GM11168 (cell line): Measurements from ENCODE around the gene NBEA.

Source experiments
- in situ Hi-C: fragments of 300-500 bp; cut with MboI; formaldehyde crosslinking; loops from one replicate; pipeline ENCODE4 v1.12.0; 2022; ENCODE audit warnings: low sequenced_read_pairs; ENCODE audit not compliant: unreplicated experiment

The NBEA gene

DNA sequence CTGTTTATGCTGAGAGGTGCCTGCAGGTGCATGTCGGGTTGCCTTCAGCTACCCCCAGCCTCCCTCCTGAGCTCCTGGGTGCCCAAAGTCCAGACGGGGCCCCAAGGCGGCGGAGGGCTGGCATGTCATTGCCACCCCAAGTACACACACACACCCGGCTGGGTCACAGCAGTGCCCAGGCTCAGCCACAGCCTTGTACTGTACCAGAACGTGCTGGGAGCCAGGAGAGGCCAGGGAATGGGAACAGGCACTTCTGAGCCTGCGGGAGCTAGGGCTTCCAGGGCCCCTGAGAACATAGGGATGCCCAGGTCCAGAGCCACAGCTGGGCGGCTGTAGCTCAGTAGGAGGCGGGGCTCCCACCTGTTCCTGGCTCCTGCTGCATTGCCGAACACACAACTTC, 585.4 kb downstream of the NBEA start:
- in situ Hi-C loops, result no loop called here

DNA sequence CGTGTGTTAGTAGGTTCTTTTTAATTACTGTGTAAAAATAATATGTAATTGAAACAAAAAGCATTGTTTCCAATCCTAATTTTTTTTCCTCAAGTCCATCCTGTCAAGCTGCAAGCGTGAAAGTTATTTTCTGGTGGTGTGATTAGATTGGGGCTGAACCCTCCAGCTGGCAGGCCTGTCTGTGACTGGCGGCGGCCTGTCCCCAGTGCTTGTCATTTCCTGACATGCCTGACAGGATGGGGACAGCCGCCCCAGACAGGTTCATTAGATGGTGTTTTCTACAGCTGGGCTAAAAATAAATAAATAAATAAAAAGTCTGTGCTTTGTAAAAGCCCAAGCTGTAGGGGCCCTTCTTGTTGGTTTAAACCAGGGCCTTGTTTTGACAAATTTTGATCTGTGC, 588.1 kb downstream of the NBEA start:
- in situ Hi-C loops, result no loop called here

DNA sequence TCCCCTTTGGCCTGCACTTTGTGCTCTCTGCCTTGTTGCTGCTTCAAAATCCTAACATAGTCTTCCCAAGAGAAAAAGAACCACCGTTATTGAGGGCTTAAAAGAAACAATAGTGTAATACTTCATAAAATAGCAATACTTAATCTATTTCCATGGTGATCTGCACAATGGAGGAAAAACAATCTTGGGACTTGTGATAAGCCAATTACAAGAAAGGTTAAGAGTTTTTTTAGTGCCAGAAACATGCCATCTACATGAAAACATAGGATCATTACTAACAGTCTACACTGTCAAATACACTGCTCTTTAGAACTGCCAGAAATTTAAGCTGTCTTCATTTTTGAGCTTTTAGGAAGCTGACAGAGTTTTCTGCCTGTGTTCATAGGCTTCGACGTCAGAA, 588.5 kb downstream of the NBEA start:
- in situ Hi-C loops, result no loop called here

DNA sequence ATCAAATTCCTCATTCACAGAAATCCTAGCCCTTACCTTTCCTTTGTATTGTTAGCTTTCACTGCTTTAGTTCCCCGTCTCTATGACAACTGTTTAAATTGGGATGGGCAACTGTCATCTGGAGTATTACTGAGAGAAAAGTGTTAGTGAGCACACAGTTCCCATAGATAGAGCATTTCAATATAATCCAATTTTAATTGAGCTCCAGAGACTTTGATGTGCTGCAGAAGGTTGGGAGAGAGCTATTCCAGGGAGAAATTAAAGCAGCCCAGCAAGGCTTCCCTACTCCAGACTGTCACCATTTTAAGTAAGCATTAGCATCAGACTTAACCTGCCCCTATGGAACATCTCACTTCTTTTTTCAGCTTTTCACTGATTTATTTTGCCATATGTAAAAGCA, 589.5 kb downstream of the NBEA start:
- in situ Hi-C loops, result no loop called here

DNA sequence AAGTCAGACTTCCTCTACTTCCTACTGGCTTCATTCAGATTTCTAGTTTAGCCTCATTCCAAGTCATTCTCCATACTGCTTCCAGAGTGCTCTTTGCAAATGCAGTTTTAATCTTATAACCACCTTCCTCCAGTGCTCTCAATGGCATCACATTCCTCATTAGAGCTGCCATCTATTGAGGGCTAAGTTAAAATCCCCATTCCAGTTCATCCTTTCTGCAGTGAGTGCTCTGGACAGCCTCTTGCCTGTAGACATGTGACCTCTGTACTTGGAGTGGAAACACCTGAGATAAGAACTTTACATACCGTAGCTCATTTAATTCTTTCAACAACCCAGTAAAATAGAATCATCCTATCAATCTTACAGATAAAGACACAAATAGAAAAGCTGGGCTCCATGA, 592.3 kb downstream of the NBEA start:
- in situ Hi-C loops, result no loop called here

DNA sequence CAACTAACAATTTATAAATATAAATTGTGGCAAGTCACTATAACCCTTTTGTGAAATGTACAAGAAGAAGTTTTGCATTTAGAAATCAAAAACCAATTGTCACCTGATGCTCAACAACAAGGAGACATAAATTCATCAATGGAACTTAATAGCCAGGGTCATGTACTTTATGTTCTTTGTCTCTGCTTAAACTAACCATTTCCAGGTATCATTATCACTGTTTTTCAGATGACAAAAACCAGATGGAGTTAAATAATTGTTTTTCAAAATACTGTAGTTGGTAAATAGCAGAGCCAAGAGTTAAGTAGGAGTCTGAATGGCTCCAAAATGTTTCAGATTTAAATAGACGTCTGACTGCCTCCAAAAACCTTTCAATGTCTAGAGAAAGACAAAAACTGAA, 606.7 kb downstream of the NBEA start:
- in situ Hi-C loops, result no loop called here

DNA sequence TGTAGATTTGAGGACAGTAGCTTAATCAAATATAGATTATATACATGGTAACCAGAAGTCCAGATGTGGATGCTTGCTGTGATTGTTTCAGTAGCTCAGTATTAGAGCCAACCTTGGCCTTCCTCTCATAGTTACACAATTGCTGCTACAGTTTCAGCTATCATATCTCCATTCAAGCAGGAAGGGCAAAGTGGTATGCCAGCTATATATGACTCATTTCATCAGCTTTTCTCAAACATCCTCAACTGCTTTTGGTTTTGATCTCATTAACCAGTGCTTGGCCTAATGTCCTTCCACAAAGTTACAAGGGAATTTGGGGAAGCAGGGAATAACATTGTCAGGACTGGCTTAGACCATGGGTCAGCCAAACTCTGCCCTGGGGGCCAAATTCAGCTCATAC, 607.4 kb downstream of the NBEA start:
- in situ Hi-C loops, result no loop called here

DNA sequence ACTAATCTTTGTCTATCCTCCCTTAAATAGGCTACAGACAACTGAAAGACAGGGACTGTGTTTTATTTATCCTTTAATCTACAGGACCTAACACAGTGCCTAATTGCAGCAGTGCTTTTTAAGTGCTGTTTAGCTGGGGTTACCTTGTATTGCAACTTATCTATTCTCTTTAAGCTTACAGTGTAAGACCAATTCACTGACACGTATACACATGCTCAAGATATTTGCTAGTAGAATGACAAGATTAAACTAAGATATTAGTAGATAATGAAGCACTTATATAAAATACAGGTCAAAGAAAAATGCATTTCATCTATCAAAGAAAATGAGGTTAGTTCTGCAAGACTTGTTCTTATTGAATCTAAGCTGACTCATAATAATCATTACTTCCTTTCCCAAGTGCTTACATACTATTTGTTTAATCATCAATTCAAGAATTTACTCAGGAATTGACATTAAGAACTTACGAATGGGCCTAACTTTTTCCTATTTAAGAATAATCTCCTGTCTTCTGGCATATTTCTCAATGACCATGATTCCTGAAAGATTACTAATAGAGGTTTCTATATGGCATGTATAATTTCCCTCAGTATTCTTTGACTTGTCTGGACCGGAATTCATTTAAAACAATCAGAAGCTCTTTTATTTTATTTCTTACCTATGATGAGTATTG, 610.2 kb downstream of the NBEA start:
- in situ Hi-C loops, result no loop called here

DNA sequence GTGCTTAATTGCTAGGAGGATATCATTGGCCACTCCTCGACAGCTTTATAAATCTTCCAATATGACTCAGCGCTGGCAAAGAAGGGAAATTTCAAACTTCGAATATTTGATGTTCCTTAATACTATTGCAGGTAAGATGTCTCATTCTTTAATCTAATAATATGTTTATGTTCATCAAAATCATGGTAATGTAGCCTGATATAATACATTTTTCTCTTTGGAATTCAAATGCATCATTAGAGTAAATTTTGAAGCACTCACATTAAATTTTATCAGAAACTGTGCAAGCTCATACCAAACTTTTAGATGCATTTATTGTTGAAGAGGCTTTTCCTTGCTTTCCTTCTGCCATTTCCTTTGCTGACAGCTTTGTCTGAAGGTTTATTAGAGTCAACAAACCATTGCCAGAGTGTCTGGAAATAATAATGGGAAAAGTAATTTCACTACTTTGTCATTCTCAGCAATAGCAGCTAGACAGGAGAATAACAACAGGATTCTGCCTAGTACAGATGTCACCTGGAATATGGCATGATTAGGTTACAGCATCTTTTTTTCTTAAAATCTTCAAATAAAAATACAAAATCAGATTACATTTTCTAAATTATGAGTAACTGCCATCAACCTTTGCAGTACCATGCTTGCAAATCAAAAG, 613.0 kb downstream of the NBEA start:
- in situ Hi-C loops, result no loop called here

DNA sequence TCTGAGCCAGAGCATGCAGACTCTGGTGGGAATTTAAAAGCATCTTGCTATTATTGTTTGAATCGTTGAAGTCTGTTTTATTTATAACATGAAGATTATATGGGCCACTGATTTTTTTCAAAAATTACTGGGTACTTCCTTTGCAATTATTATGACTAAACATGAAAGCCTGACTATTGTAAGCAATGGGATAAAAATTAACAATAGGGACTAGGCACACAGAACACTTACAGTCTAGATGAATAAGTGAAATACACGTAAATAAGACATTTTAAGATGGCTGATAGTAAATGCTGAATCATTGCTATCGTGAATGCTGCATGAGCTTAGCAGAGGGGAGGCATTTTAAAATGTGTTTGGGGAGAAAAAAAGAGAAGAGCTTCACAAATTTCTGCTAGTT, 615.4 kb downstream of the NBEA start:
- in situ Hi-C loops, result no loop called here

DNA sequence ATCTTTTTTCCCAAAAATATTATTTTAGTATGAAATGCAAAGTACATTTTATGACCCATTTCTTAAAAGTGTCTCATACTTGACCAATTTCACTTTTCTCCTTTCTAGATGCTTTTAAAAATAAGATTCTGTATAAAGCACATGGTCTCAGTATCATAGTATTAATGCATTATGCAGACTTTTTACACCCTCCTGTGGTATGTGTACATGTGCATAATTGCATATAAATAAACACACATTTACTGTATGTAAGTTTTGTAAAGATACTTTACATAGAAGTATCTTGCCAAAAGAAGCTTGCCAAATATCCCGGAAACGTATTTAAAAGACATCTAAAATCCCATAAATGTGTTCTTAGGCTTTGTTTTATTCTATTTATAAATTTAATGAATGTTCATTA, 619.5 kb downstream of the NBEA start:
- in situ Hi-C loops, result no loop called here

DNA sequence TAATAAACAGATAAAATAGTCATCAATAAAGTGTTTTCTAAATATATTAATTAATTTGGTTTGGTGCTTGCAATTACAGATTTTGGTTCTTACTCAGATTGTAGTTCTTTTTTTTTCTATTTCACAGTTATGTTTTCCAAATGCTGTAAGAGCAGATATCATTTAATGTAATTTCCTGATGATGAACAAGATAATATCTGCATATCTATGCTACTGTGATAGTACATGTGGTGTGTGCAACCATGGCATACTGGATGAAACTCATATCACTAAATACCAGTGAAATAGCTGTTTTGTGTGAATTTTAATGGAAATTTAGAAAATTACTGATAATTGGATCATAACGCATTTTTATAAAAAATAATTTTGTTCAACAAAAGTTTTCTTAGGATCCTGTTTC, 623.2 kb downstream of the NBEA start:
- in situ Hi-C loops, result no loop called here

DNA sequence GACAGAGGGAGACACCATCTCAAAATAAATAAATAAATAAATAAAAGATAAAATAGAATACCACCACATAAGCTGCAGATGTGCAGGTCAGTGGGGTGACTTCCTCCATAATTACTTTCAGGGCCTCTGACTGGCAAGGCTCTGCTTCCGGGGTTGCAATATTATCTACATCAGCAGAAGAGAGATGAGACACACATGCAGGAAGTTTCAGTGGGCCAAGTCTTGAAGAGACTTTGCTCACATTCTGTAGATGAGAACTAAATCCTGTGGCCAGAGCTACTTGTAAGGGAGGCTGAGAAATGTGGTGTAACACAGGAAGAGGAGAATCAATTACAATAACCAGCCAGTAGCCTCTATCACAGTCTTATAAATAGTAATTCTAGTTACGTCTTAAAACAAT, 624.3 kb downstream of the NBEA start:
- in situ Hi-C loops, result no loop called here

DNA sequence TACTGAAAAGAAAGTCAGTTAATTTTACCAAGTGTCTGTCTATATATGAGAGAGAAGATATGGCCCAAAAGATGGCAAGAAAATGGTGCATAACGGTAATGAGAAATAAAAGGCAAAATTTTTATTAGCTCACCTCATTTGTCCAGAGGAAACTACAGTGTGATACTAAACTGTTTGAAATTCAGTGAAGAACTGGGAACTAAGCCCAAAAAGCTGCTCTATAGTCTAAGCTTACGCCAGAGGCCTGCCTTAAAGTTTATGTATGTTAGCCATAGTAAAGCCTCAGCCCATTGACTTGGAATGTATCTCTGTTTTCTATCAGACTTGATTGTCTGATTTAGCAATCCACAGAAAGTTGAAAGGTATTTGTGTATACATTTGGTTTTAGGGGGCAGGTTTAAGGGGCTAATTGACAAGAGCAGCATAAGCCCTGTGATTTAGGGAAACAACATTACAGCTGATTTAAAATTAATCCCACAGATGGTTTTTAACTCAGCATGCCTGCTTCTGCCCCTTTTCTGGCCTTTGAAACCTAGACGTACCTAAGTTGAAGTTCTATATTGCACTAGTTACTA, 625.4 kb downstream of the NBEA start:
- in situ Hi-C loops, result no loop called here

DNA sequence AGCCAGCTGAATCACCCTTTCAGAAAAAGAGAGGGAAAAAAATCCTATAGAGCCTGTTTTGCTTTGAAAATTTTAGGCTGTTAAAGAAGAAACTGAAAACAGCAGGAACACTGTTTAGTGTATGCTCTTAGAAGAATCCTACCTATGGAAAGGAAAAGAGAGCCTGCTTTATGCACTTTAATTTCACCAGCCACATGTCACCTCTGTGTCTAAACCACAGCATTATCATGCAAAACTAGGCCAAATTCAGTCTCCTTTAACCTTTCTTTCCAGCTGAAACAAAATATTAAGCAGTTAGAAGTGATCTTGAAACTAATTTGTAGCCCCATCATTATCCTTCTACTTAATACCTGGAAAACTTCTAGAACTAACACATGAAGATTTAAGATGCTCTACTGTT, 631.6 kb downstream of the NBEA start:
- in situ Hi-C loops, result no loop called here

DNA sequence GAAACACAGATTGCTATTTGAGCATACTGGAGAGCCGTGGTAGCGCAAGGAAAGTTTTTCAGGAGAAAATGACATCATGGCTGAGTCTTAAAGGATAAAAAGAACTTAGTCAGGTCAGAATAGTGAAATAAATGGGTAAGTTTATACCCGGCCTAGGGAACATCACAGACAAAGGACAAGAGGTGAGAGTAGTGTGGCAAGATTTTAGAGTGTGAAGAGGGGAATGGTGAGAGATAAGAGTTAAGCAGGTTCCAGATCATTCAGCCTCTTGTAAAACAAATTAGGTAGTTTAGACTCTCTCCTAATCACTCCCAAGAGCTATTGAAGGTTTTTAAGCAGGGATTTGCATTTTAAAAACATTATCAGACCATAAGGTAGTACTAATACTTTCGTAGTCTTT, 650.4 kb downstream of the NBEA start:
- in situ Hi-C loops, result no loop called here

DNA sequence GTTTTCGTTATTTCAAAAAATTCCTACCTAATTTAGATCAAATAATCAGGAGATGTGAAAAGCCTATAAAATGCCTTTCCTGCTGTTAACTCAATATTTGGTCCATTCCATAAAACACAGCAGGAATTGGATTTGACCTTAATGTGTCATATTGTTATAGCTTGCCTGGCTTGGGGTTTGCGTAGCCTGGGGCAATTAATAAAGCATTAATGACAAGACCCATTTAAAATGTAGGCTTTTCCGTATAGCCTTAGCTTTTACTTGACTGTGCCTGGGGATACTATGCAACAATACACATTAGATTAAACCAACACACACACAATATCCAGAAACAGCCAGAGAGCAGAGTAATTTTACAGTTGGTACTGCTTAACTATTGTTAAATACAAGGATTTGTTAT, 651.6 kb downstream of the NBEA start:
- in situ Hi-C loops, result no loop called here

DNA sequence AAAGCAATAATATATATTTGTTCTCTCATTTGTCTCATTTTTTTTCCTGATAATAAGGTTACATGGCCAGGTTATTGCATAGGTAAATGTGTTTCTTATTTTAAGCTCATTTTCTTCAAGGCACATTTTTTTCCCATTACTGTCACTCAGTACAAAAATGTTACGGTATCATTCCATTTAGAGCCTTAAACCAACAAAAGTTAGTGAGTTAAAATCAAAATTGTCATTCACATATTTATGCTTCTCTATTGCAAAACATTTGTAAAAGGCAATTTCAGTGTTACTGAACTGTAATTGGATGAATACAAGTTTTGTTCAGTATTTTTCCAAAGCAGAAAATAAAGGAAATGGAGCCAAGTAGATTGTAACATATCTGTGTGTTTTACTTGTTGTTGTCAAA, 652.0 kb downstream of the NBEA start:
- in situ Hi-C loops, result no loop called here

DNA sequence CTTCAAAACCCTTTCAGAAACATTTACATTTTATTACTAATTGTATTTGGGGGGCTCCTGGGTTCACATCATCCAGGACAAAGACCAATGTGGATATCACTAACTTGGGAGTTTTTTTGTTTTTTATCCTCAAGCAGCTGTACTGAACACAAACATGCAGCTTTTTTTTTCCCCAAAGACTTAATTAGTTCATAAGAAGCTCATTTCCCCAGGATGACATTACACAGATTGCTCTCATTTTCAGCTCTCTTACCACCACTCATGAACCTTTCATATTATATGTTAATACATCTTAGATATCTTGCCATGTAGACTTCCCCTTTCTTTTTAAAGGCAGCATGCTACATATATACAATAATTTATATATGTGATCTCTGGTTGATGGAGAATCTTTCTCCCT, 653.1 kb downstream of the NBEA start:
- in situ Hi-C loops, result no loop called here

DNA sequence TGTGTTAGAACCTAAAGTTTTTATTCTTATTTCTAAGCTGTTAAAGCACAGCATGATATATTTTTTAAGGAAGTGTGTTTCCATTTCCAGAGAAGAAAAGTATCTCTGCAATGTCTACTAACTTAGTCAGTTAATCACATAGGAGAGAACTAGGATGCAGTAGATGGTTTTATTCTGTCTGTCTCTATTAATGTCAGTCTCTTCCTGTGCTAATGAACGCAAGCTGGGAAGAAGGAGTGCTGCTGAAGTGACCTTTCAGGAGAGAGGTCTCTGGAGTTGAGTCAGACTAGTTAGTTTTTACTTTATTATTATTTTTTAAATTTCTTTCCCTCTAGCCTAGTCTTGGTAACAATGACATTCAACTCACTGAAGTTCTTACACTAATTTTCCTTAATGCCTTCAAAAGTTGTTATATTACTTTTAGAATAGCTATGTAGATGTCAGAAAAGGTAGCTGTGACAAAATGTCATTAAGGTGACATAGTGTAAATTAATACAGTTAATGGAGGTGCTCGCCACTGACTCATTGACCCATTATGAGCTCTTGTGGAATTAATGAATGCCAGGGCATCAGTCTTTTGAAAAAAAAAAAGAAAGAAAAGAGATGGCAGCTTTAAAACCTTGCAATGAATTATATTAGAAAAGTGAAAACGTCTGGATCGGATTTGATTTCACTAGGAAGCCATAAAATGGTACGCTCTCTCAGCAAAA, 654.4 kb downstream of the NBEA start:
- in situ Hi-C loops, result no loop called here

DNA sequence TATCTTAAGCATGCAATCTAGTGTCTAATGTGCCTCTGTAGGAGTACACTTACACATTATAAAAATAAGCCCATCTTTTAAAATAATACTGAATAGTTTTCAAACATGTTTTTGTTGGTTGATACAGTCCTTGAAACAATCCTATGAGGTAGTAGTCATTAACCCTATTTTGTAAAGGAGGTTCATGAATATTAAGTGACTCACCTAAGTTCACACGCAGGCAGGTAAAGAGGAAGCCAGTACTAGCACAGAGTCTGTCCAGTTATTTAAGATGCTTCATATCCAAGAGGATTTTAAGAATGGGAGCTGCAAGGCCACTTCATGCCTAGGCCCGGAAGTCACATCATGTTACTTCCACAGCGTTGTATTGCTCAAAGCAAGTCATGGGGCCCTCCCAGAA, 655.4 kb downstream of the NBEA start:
- in situ Hi-C loops, result no loop called here
